Erythroblast (primary cell): ENCODE results near the gene PRRG4.
"Not testable (repeated sequence)": the region's sequence is repeated elsewhere in the genome, so short reads cannot be mapped to it uniquely, and the experiment has no call there.

ENCODE experiments used
- DNase-seq, 2 experiments: peaks; one replicate each; lab custom pipeline; 2025; lab: John Stamatoyannopoulos, UW
- GATA1 ChIP-seq: IDR thresholded peaks from 2 replicates; pipeline ENCODE4 v1.6.1; 2011; ENCODE audit warnings: low read depth, mild to moderate bottlenecking, control low read depth, low read length, moderate library complexity
- POLR2A ChIP-seq: IDR thresholded peaks from 2 replicates; pipeline ENCODE4 v1.6.1; 2011; ENCODE audit warnings: mild to moderate bottlenecking, low read length

Gene PRRG4

DNA sequence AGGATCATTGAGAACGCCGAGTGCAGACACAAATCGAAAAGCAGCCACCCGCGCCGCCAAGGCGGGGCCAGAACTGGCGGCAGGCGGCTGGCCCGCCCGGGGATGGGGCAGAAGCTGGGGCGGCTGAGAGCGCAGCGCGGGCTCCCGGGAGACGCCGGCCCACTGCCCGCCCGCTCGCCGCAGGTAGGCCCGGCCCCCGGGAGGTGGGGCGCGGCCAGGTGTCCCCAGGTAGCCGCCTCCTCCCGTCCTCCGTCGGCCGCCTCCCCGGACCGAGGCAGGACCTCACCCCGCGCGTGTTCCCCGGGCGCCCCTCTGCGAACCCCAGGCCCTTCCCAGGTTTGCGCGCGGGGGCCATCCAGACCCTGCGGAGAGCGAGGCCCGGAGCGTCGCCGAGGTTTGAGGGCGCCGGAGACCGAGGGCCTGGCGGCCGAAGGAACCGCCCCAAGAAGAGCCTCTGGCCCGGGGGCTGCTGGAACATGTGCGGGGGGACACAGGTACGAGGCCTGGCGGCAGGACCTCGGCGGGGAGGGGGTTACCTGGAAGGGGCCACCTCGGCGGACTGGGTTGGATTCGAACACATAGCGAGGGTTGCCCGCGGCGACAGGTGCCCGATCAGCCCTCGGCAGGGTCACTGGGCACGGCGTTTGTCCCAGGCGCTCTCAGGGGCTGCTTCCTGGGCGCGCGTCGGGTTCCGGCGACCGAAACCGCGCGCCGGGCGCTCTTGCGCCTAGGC is at the start of gene PRRG4:
Gene PRRG4, plus strand, starts transcription at position 248 of the 733 bp plus-strand sequence. CDS start 603 bp downstream, outside the sequence.
- DNase-seq: peak; percentile 70 to 73
- no peak for TF ChIP-seq GATA1
- peak; percentile 70 for TF ChIP-seq POLR2A

DNA sequence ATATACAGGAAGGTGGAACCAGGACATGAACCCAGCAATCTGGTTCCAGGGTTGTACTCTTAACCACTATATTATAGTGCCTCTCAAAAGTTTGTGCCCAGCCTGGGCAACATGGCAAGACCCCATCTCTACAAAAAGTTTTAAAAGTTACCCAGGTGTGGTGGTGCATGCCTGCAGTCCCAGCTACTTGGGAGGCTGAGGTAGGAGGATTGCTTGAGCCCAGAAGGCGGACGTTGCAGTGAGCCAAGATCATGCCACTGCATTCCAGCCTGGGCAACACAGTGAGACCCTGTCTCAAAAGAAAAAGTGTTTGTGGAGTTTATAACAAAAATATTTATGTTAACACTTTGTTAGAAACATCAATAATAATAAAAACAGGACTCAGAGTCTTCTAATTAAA is 48.9 kb upstream of the PRRG4 start:
- not testable (repeated sequence) for DNase-seq

DNA sequence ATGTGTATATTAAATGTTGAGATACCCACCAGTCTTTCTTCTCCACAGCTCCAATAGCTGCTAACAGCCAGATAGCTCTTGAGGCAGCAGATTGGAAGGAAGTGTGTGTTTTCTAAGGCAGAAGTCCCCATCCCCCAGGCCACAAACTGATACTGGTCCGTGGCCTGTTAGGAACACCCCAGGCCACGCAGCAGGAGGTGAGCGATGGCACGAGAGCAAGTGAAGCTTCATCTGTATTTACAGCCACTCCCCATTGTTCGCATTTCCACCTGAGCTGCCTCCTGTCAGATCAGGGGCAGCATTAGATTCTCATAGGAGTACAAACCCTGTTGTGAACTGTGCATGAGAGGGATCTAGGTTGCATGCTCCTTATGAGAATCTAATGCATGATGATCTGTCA is 48.0 kb upstream of the PRRG4 start:
- no peak for TF ChIP-seq GATA1
- no peak for TF ChIP-seq POLR2A
- no peak for DNase-seq

DNA sequence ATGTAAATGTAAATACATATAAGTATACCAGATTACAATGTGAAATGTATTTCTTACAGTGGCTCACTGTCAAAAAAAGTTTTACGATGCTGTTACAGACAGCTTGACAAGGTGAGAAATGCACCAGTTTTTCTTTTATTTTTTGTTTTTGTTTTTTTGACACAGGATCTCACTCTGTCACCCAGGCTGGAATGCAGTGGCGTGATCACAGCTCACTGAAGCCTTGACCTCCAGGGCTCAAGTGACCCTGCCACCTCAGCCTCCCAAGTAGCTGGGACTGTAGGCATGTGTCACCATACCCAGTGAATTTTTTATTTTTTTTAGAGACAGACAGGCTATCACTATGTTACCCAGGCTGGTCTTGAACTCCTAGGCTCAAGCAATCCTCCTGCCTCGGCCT is 44.5 kb upstream of the PRRG4 start:
- no peak for DNase-seq
- TF ChIP-seq GATA1: no peak

DNA sequence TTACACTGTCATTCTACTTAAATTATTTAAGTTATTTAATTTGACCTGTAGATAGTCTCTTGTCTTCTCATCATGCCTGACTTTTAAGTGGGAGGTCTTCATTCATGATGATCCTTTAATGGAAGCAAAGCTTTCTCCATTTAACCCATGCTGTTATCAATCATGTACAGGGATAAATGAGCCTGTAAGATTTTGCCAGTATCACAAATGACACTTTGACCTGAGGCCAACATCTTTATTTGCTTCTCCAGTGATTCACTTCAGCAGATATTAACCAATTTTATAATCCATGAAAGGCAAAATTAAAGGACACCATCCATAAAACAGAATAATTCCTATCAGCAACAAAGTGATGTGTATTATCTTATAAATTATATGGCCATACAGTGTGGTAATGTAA is 42.9 kb upstream of the PRRG4 start:
- TF ChIP-seq GATA1 (no peak), POLR2A (no peak)

DNA sequence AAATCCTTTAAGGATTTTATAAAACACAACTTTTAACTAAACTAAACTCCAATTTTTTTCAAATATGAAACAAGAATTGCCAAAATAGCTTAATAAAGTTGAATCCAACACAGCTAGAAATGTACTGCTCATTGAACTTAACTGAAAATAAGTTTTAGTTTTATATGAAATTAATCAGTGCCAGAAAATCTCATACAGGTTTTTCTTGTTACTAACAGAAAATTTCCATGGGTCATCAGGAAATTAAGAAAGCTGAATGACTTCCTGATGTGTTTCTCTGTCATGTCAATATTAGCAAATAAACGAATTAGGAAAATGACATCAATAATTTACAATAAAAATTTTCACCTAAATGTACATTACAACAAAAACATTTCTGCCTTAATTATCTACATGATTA is 38.8 kb upstream of the PRRG4 start:
- TF ChIP-seq POLR2A (no peak), GATA1 (no peak)
- no peak for DNase-seq

More for the DNA sequence above, 42.9 kb upstream of the PRRG4 start:
- no peak for DNase-seq

DNA sequence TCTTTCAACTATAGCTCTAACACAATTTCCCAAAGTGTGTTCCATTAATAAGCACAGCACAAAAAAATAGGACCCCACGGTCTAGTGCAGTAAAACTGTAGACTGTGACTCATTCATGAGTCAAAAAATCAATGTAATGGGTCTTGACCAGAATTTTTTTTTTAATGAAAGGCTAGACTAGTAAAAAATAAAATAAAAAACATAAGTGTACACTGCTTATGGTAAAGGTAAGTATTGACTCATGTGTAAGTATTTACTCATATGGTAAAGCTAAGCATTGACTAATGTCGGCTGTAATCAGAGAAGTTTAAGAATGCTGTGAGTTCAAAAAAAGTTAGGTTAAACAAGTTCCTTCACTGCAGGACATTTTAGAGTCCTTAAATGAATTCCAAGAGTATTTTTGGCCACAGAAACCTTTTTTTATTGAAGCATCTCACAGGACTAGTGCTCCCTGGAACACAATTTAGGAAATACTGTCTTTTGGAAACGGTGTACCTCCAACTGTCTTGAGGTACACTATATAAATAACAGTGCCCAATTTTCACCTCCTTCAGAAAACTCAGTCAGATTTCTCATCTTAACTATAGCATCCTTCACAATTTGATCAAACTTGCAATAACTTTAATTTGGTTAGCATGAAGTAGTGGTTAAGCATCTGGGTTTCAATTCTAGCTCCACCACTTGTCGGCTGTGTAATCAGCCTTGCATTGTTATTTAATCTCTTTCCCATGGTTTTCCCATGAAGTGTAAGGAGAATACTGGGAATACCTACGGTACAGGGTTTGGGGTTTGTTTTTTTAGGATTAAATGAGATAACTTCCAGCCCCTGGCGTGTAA is 37.4 kb upstream of the PRRG4 start:
- no peak for DNase-seq
- TF ChIP-seq GATA1: no peak
- no peak for TF ChIP-seq POLR2A

DNA sequence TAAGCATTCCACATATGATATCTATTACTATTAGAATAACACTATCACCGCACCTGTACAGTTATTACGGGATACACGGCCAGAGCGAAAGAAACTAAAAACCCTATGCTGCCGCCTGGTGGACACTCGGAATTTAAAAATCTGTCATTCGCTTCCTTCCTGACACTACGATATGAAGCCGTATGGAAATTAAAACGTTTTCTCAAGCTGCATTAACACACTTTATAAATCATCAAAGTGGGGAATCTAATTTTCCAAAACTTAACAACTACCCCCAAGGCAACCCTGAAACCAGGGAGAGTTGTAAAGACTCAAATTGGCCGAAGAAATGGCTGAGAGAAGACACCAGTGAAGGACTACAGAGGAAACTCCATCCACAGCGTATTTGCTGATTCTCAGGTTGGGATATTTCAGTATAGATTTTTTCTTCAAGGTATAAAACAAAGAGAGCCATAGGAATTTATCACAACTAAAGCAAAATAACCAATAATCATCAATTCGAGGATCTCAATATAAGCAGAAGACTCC is 36.7 kb upstream of the PRRG4 start:
- TF ChIP-seq GATA1: no peak
- no peak for TF ChIP-seq POLR2A
- DNase-seq: peak; percentile 32 to 71

DNA sequence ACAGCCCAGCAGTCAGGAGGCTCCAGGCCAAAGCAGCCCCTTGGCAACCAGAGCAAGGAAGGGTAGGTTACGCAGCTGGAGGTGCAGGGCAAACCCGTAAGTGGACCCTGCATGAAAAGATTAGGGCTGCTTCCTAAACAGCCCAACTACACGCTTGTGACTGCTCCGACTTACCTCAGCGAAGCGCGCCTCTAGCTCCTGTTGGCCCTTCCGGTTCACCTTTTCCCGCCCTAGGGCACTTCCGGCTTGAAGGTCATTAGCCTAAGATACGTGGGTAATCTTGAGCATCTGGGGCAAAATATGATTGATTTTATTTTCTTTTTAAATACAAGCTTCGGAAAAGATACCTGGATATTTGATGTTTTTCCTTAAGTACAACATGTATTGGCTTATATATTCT is 35.3 kb upstream of the PRRG4 start, which contains the start of gene CCDC73:
Gene CCDC73, minus strand, starts transcription at position 224 of the 400 bp plus-strand sequence. CDS start 34,419 bp downstream, outside the sequence.
- no peak for TF ChIP-seq GATA1
- no peak for TF ChIP-seq POLR2A

DNA sequence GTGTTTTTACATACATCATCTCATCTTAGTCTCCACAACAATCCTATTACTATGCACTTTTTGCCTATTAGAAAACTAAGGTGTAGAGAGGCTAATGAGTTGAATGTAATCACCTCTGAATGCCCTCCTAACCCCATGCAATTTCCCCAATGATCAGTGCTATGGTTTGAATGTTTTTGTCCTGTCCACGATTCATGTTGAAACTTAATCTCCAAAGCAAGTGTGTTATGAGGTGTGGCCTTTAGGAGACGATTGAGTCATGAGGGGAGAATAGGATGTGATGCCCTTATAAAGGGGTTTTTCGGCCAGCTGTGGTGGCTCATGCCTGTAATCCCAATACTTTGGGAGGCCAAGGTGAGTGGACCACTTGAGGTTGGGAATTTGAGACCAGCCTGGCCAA is 33.3 kb upstream of the PRRG4 start:
- no peak for DNase-seq
- no peak for TF ChIP-seq GATA1

More for the DNA sequence above, 35.3 kb upstream of the PRRG4 start, which contains the start of gene CCDC73:
- no peak for DNase-seq

DNA sequence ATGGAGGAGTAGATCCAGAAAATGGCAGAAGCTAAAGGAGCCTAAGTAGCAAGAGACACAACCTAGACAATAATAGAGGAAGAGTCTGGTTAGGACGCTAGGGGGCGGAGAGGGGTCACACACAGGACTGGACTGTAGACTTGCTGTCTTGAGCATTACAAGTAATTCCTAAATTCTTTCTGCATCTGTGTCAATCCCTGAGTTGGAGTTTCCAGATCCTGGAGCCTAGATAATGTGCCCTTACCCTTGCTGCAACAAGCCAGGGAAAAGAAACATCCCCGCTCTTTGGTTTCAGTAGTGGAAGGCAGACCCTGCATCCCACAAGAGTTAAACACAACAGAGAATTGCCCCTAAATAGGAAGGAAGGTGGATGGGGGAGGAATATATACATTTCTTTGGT is 20.4 kb upstream of the PRRG4 start:
- peak; percentile 68 to 77 for DNase-seq

DNA sequence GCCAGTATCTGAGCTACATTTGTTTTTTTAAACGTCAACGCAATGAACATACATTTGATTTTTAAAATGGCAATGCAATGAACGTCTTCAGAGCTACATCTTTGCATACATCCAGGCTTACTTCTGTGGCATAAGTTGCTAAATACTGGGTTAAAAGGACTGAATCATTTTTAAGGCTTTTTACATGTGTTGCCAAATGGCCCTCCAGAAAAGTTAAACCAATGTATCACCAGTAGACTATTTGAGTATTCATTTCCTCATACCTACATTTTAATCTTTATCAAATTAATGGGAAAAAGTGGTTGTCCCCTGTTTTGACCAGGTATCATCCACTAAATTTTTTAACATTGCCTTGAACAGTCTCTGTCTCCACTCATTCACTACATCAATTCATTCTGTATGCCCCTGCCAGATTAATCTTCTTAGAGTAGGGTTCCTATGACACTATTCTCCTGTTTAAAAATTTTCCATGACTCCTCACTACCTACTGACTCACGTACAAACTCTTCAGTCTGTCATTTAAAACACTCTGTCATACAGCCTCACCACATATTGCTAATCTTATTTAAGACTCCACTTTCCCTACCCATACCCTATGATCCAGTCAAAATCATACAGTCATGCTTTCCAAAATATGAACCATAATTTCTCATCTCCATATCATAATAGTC is 12.4 kb upstream of the PRRG4 start:
- no peak for DNase-seq
- TF ChIP-seq GATA1 (no peak), POLR2A (peak; percentile 24)

More for the DNA sequence above, 20.4 kb upstream of the PRRG4 start:
- TF ChIP-seq GATA1 (no peak), POLR2A (no peak)

DNA sequence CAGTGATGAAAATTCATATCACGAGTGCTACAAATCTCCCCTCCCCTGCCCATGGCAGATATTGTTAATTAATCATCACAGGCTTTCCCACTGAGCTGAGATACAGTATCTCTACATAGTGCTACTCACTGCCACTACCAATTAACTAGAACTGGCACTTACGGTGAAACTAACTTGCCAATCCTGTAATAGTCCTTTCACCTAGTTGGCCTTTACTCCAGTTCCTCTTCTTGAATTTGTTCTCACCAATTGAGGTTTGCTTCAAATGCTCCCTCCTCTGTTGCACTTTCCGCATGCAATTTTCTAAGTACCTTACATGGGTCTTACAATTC is 11.9 kb upstream of the PRRG4 start:
- TF ChIP-seq GATA1: no peak
- no peak for TF ChIP-seq POLR2A
- DNase-seq: no peak

DNA sequence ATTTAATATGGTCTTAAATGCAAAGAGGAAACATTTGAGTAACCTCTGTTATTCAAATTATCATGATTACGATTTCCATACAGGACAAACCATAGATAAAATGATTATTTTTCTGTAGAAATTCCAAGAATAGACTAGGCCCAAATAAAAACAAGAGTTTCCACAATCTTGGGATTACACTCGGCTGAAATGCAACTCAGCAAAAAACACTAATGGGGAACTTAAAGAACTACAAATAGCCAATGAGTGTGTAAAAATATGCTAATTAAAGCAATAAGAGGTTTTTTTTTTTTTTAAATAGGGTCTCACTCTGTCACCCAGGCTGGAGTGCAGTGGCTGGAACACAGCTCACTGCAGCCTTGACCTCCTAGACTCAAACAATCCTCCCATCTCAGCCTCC is 10.5 kb upstream of the PRRG4 start:
- TF ChIP-seq POLR2A (no peak), GATA1 (no peak)
- no peak for DNase-seq

DNA sequence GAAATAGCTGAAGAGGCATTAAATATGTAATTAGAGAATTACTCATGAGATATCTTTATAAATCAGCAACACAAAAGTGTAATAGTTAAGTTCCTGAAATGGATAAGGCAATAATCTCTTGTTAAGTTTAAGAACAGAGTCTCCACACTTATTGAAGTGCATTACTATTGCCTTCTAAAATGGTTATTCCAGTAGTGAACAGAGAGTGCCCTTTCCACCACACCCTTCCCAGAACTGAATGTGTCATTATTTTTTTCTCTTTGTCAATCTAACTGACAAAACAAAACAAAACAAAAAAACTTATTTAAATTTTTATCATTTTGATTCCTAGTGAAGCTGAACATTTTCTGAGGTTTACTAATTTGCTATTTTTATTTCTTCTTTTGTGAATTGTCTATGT is 9.2 kb upstream of the PRRG4 start:
- DNase-seq: no peak
- no peak for TF ChIP-seq GATA1
- no peak for TF ChIP-seq POLR2A
